Renal cortex interstitium (tissue), 11 donors: Measurements from ENCODE around the gene FAM47E. TPM values are rescaled to one million over a fixed set of nuclear protein-coding genes. Genes with fewer than 3 reads are reported as not detected.

ENCODE experiments used
- DNase-seq, 11 donors: peaks; one replicate each; pipeline ENCODE4 v3.0.0-alpha.2; 2013; ENCODE audit warnings: low read depth in 9 of 11, low spot score in 4 of 11; ENCODE audit errors: extremely low read depth in 1 of 11
- polyA plus RNA-seq, 3 donors: library from polyadenylated mRNA; unstranded; fragments of 120-200 nt; gene quantifications; one replicate each; pipeline ENCODE4 v1.2.1, GENCODE V29; 2013; ENCODE audit not compliant: insufficient read length in 3 of 3

FAM47E gene
- polyA plus RNA-seq, 3 donors: 5.0 to 12.2 (median 9.2) TPM

DNA sequence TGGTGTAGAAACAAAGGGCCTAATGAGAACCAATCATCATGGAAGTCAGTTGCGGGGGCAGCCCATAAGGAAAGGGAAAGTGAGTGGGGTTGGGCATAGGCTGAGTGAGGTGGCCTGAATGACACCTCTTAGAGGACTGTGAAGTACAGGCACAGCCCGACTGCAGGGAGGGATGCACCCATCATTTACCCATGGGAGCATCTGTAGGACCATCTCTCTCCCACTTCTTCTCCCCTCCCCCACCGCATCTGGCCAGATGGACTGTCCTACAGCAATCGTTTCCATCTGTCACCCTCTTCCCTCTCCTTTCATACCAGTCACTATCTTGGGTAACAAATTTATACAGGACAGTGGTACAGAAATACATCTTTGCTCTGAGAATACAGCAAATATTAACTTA lies 59.2 kb downstream of the FAM47E start:
- no peak for DNase-seq

DNA sequence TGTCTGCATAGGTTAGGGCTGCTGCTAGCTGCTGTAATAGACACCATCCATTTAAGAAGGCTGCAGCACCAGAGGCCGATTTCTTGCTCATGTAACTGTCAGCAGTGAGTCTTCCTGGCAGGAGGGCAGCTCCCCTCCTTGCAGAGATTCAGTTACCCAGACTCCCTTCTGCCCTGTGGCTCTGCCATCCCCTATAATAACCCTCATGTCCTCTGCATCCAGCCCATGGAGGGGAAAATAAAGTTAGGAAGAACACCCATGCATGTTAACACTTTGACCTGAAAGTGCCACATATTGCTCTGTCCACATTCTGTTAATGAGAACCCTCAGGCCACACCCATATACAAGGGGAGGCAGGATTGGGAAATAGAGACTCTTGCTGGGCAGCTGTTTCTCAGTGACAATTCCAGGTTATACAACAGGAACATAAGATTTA lies 60.4 kb downstream of the FAM47E start:
- no peak for DNase-seq

DNA sequence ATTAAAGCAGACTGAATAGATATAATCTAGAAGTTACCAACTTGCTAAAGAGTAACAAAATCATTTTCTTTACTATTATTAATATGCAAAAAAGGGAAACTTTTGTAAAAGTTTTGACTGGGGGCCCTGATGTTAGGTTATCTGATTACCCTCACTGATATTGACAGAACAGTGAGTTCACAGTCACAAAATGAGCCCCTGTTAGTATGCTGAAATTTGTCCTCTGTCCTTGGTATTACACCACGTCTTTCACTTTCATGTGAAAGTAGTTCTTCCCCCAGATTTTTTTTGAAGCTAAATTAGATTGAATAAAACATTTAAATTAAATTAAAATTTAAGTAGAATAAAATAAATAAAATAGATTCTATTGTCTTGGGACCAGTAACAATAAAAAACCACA lies 60.9 kb downstream of the FAM47E start:
- no peak for DNase-seq

DNA sequence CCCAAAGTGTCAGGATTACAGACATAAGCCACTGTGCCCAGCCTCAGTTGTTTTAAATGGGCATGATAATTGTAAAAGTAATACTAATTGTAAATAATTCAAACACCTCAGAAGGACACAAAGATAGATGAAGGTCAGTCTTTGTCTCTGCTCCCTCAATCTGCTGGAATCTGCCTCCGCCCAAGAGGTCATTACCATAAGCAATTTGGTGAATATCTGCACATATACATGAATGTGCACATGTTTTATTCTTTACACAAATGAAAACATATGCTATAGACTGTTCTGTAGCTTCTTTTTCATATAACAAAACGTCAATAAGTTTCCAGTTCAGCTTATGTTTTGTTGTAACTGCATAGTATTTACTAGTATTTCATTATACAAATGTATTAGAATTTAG lies 62.0 kb downstream of the FAM47E start:
- no peak for DNase-seq

DNA sequence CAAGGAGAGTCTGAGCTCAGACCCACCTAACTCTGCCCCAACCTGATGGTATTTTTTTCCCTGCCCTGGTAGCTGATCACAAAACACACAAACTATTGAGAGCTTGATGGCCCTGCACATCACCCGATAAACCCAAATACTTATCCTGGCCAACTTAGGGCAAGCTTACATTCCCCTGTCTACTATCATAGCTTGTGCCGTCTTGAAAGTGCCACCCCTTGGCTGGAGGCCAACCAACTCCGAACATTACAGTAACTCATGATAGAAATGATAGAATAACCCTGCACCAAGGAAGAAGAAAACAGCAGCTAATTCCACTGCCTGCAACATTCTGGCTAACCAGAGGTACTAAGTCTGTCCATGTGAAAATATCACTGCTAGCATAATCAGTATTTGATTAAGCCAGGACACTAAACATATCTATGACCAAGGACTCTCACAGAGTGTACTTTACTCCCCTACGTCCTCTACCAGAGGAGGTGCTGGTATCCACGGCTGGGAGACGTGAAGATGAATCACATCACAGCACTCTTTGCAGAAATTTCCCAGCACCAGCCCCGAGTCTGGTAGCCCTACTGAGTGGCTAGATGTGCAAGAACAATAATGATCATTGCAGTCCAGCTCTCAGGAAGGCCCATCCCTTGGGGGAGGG lies 63.9 kb downstream of the FAM47E start:
- DNase-seq: no peak

DNA sequence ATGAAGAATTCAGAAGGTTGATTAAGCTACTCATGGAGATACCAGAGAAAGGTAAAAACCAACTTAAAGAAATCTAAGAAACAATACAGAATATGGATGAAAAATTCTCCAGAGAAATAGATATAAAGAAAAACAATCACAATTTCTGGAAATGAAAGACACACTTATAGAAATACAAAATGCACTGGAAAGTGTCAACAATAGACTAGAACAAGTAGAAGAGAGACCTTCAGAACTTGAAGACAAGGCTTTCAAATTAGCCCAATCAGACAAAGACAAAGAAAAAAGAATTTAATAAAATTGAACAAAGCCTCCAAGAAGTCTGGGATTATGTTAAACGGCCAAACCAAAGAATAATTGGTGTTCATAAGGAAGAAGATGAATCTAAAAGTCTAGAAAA lies 64.6 kb downstream of the FAM47E start:
- no peak for DNase-seq

DNA sequence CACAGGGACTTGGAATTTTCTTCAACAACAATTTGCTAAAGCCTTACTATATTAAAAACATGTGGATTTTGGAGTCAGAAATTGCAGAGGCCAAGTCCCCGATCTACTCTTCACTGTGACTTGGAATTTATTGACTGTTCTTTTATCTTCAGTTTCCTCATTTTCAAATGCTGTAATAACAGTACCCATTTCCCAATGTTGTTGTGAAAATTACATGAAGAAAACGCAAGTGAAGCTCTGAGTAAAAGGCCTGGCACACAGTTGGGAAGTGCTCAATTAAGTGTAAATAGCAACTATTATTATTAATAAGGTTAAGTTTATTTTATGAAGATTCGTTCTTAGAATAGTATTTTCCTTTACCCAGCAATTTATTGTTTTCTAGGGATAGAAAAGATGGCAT lies 70.7 kb downstream of the FAM47E start:
- no peak for DNase-seq

DNA sequence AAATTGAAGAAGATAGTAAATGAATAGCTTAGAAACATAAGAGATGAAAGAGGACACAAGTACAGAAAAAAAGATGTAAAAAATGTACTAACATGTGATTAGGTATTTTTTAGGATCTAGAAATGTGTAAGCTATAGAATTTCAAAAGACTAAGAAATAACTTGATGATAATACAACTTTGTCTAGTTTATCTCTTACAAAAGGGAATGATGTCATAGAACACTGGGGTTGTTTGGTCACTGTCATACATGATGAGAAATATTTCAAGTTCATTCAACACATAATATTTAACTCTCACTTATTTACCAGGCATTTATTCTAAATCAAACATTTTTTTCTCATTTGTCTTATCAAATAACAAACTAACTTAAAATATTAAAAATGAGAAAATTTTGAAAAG lies 73.6 kb downstream of the FAM47E start:
- DNase-seq: no peak

DNA sequence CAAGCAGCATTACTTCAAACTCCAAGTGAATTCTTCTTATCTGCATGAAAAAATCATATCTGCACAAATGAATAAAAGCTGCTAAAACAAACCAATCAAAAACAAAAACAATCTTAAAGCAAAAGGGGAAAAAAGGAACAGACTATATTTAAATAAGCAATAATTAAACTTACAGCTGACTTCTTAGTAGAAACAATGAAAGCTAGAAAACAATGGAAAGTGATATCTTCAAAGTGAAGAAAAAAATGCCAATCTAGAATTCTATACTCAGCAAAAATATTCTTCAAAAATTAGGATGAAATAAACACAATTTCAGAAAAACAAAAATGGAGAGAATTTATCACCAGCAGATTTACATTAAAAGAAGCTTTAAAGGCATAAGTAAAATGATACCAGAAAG lies 75.0 kb downstream of the FAM47E start:
- DNase-seq: no peak

Other genes starting within 250 kb of the FAM47E start
- under 1 TPM in 1 of 3 donors, not detected in 2; 0.12 TPM for gene CXCL9, start 244.2 kb upstream of the FAM47E start, polyA plus RNA-seq
- 1 to 10 TPM; 4.2 to 5.1 (median 4.9) TPM for gene CXCL10, start 228.2 kb upstream of the FAM47E start, polyA plus RNA-seq
- under 1 TPM; 0.24 to 0.51 (median 0.42) TPM for gene CXCL11, start 215.7 kb upstream of the FAM47E start, polyA plus RNA-seq
- gene ART3, start 177.0 kb upstream of the FAM47E start, polyA plus RNA-seq: under 1 TPM; 0.48 to 0.57 (median 0.49) TPM
- 10 to 100 TPM; 72.2 to 95.7 (median 87.7) TPM for gene NUP54, start 103.3 kb upstream of the FAM47E start, polyA plus RNA-seq
- gene SCARB2, start 37.9 kb upstream of the FAM47E start, polyA plus RNA-seq: 100 to 1,000 TPM; 163 to 202 (median 170) TPM
- 1 to 10 TPM; 1.0 to 2.0 (median 2.0) TPM for gene STBD1, start 55.0 kb downstream of the FAM47E start, polyA plus RNA-seq
- 1 to 10 TPM in 1 of 3 donors, under 1 TPM in 2; 0.49 to 1.4 (median 0.64) TPM for gene CCDC158, start 169.4 kb downstream of the FAM47E start, polyA plus RNA-seq
- gene SHROOM3, start 183.5 kb downstream of the FAM47E start, polyA plus RNA-seq: 10 to 100 TPM; 33.4 to 42.4 (median 38.0) TPM